GM21717 (cell line): ENCODE data around the gene SYT9.

Experiments used
- ATAC-seq: cut with Tn5 transposase; IDR thresholded peaks from one replicate; pipeline ENCODE4 v1.9.1; 2021; ENCODE audit warnings: mild to moderate bottlenecking, moderate library complexity; ENCODE audit not compliant: unreplicated experiment

Gene SYT9, protein sequence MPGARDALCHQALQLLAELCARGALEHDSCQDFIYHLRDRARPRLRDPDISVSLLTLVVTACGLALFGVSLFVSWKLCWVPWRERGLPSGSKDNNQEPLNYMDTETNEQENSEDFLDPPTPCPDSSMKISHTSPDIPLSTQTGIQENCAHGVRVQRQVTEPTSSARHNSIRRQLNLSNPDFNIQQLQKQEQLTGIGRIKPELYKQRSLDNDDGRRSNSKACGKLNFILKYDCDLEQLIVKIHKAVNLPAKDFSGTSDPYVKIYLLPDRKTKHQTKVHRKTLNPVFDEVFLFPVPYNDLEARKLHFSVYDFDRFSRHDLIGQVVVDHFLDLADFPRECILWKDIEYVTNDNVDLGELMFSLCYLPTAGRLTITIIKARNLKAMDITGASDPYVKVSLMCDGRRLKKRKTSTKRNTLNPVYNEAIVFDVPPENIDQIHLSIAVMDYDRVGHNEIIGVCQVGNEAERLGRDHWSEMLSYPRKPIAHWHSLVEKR

DNA sequence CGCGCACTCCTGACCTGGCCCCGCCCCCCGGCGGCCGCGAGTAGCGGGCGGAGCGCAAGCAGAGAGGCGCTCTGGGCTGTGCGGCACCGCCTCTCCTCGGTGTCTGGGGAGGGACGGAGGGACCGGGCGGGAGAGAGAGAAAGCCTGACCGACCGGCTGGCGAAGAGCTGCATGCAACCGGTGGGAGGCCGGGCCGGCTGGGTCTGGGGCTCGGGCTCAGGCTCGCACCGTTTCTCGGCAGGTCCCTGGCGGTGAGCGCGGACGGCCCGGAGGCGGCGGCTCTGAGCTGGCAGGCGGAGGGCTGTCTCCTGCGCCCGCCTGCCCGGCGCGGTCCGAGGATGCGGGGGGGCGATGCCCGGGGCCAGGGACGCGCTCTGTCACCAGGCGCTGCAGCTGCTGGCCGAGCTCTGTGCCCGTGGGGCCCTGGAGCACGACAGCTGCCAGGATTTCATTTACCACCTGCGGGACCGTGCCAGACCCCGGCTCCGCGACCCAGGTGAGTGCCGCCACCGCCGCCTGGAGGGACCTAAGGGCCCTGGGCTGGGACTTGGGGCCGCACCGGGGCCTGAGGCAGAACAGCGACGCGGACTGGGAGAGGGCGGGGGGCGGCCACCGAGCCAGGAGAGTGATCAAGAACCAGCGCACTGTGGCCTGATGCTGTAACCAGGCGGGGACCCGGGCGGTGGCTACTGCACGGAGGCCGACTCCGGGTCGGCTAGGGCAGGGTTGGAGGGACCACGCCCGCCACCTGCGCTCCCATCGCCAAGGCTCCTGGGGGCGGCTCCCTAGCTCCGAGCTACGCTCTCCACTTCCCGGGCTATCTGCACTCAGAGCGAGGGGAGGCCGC lies at the start of gene SYT9:
Gene SYT9, plus strand, starts transcription at position 69 of the 847 bp plus-strand sequence. Its CDS starts 283 bp downstream, at position 352.
- ATAC-seq: no peak

DNA sequence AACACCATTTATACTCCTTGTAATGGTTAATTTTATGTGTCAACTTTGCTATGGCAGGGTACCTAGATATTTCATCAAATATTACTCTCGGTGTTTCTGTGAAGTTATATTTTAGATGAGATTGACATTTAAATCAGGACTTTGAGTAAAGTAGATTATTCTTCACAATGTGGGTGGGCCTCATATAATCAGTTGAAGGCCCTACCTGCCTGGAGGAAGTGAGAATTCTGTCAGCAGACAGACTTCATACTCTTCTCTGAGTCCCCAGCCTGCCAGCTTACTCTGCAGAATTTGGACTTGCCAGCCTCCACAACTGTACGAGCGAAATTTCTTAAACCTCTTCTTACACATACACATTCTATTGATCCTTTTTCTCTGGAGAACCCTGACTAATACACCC lies 49.3 kb upstream of the SYT9 start:
- no peak for ATAC-seq

DNA sequence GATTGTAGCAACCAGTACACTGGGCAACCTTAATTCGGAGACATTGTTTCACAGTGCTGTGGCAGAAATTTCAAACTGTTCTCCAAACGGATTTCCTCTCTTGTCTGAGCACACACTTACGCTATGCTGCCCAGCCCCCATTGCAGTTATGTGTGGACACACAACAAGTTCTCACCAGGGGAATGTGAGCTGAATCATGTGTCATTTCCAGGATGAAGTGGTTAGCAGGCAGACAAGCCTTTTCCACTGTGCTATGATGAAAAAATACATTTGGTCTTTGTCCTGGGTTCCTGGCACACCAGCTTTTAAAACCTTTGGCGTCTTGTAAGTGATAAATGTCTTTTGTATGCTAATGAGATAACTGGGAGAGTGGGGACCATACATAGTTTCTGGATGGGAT lies 46.9 kb upstream of the SYT9 start:
- no peak for ATAC-seq

DNA sequence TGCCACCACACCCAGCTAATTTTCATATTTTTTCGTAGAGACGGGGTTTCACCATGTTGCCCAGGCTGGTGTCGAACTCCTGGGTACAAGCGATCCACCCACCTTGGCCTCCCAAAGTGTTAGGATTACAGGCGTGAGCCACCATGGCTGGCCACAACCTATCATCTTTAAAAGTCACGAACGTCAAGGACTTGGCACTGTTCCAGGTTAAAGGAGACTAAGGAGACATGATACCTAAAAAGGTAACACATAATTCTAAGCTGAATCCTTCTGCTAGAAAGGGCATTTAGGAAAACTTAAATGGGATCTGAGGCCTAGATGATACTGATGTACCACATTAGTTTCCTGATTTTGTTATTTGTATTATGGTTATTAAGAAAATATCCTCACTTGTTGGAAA lies 43.3 kb upstream of the SYT9 start:
- ATAC-seq: no peak

DNA sequence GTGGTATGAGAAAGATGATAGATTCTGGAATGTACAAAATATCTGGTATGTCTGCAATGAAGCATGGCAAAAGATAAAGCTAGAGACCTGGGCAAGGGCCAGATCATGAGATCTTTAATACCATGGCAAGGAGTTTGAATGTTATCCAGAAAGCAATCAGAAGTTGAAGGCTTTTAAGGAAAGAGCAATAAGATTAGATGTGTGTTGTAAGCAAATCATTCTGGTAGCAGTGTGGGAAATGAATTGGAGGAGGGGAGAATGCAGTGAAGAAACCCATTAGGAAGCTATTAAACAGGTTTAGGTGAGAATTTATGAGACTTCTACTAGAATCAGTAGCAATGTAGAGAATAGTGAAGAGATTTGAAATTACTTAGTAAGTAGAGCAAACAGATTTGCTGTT lies 32.2 kb upstream of the SYT9 start:
- no peak for ATAC-seq

DNA sequence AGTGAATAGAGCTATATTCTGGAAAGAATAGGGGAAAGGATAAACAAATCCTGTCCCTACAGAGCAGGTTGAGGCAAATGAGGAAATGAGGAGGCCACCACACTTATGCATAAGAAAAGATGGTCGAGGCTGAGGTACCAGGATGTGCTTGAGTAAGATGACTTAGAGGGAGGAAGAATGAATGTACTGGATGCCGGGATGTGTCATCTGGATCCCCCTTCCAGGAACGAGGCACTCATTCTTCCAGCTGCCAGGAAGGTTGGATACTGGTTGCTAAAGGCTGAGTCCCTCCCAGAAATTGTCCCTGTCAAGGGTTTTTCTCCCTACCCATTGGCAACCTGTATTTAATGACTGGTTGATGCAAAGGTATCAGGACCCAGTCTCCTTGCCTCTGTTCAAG lies 31.1 kb upstream of the SYT9 start:
- no peak for ATAC-seq

DNA sequence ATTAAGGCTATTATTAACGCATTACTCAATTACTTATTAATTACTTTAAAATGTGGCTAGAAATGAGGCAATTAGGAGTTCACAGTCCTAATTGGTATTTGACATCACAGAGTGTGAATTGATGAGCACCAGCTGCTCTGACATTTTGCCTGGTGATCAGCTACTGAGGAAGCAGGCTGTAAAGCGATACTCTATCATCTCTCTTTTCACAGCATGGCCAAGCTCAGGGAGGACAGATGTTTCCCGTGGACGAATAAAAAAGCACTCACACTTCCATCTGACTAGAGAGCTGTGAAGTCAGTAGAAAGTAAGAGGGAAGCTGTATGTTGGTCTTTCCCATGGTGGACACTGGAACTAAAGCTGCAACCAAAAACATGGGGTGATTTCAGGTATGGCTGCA lies 29.1 kb upstream of the SYT9 start:
- ATAC-seq: no peak

DNA sequence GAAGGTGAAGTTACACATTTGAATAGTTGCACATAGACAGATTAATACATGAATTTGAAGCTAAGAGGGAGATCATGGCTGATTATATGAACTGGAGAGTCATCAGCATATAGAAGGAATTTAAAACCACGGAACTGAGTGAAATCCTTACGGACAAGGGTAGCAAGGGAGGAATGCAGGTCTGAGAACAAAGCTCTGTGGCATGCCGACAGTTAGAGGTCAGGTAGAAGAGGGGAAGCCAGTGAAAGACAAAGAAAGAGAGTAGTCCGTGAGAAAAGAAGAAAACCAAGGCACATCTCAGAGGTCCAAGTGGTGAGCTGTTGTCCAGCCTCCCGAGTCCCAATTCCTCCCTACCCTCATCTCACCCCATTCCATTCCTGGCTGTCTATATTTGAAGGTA lies 11.8 kb upstream of the SYT9 start:
- no peak for ATAC-seq

DNA sequence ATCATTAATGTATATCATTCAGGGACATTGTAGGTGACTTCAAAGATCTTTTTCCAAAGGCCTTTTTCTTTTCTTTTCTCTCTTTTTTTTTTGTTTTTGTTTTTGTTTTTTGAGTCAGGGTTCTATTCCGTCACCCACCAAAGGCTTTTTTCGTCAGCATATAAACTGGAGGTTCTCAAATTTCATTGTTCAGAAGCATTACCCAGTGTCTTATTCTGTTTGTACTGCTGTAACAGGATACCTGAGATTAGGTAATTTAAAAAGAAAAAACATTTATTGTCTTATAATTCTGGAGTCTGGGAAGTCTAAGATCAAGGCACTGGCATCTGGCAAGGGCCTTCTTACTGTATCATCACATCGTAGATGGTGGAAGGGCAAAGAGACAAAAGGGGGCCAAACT lies 6.4 kb upstream of the SYT9 start:
- ATAC-seq: no peak

DNA sequence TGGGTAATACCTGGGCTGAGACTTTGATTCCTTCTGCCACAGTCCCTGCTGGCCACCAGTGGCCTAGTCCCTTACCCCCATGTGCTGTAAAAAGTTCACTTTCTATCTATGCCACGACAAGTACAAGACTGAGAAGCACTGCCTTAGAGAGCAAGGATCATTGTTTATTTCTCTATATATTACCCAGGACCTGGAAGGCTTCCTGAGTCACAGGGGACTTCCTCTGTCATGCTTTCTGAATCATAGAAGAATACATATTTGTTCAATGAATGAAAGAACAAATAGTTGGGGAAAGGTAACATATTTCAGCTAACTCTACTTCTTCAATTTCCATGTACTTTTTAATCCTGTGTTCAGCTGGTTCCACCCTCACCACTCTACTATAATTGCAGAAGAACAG lies 5.5 kb upstream of the SYT9 start:
- ATAC-seq: no peak

DNA sequence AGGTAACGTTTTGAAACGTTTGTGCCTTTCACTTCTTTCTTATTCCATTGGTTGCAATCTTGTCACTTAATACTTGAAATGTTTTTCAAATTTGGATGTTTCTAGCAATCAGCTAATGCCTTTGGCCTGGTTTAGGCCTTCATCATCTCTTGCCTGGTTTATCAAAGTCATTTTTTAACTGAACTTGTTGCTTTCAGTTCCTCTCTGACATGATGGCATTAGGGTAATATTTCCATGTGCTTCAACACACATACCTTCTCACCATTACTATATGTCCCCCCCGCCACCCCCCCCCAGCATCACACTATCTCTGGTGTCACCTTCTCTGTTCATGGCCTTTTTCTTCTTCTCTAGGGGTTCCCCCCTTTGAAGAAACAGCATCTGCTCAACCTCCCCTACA lies 1.5 kb upstream of the SYT9 start:
- no peak for ATAC-seq

DNA sequence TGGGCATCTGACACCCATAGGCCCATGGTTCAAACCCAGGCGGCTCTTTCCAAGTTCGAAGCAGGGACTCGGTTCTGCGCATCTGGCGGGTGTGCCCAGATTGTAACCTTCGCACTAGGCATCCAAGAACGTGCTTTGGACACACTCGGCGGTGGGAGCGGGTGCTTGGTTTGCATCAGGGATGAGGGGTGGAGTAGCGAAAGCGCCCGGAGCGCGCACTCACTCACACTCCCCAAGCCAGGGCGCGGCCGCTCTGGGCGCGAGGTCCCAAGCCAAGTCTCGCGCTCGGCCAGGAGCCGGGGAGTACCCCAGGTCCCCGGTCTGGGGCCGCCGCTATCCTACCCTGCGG lies 243 bp upstream of the SYT9 start:
- no peak for ATAC-seq

DNA sequence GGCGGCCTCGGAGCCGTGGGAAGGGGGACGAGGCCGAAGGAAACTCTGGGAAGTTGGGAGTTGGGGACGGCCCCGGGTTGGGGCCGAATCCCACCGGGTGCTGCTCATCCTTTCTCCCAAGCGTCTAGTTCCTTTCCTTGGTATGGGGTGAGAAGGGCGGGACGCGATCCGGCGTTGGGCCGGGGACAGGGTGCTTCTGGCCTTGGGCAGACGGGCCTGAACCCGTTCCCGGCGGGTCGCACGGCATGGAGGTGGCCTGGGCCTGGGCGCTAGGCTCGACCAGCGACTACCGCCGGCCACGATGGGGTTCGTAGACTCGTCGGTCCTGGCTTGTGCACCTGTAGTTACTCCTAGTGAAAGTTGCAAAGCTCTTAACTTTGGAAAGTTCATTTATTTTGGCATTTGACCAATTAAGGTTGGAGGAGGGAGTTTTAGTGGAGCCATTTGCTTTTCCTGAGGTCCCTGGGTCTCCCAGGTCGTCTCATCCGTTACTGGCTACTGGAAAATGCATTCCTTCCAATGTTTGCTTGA lies 1.0 kb downstream of the SYT9 start:
- ATAC-seq: no peak

DNA sequence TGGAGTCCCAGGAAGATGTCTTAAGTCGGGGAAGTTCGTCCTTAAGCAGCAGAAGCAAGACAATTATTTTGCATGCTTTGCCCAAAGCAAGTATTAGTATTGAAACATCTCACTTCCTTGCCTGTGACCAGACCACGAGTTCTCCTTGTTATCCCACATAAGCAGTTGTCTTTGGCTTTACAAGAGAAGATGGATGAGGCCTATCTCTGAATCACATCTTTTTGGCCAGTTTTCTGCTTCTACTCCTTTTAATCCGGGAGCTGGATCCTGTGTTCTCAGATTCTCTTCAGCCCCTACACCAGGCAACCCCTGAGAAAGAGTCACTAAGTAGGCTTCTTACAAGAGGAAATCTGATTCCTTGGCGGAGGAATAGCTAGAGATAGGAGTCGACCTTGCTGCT lies 2.1 kb downstream of the SYT9 start:
- ATAC-seq: no peak

DNA sequence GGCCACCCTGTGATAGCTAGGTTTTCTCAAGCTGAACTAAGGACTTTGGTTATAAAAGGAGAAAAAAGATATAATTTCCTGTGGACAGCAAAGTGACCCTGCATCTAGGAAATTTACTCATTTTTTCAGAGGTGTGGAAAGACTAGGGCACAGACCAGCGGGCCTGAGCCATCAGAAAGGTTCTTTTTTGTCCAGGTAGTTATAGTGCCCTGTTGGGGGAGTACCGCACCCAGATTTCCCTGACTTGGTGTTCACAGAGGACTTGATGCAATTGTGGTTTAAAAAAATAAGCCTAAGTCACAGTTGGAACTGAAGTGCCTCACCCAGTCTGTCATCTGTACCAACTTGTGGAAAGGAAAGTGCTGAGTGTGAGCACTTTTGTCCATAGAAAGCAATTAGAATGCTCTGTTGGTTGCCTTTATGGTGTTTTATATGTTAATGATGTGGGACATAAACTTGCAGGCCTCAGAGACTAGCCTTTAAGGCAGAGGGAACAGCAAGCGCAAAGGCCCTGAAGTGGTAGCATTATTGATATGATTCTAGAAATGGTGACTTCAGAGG lies 3.1 kb downstream of the SYT9 start:
- ATAC-seq: no peak

DNA sequence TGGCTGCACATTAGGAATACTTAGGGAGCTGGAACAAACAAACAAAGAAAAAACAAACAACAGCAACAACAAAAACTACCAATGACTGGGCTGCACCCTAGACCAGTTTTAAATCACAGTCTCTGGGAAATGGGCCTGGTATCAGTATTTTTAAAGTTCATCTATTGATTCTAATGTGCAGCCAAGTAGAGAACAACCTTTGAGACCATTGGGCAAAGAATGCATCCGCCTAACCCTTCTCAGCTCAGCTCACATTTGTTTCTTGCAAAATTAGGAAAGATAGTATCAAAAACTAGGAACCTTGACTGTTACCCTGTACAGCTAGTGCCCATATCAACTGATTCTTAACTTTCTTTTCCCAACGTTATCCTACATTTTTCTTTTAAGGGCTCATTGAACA lies 5.2 kb downstream of the SYT9 start:
- no peak for ATAC-seq

DNA sequence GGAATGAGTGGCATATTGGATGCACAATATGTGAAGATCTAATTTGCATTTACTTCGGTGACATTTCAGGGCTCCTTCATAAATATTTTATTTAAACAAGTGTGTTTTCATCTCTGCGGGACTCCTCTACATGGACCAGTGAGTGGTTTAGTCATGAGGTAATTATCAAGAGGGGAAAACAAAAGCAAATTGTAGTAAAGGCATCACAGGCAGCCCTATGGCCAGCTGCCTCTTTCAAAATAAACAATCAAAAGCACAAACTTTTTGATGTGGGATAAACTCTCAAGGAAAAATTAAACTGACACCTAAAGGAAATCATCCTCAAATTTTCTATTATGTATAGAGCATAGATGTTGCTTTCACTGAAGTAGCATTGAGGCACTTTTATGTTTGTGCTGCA lies 6.0 kb downstream of the SYT9 start:
- no peak for ATAC-seq

DNA sequence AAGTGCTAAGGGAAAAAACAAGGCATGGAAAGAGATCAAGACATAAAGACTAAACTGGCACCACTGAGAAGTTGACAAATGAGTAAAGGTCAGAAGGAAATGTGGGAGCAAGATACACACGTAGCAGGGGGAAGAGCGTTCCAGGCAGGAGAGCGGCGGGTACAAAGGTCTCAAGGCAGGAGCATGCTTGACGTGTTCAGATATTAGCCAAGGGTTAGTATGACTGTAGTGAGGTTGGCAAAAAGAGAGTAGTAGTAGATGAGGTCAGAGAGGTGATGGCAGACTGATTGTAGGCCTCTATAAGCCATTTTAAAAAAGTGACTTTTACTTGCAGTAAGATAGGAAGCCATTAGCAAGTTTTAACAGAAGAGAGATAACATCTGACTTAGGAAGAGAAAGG lies 9.9 kb downstream of the SYT9 start:
- ATAC-seq: no peak

DNA sequence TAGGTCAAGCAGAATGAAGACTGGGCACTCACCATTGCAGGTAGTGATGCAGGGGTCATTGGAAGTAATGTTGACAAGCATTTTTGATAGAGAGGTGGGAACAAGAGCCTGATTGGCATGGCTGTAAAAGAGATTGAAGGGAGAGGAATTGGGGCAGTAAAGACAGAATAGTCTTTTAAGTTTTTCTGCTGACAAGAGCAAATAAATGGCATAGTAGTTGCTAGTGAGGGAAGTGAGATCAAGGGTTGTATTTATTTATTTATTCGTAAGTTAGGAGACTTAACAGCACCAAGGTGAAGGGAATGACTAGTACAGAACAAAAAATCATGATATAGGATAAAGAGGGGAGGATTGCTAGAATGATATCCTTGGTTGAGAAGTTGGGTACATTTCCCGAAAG lies 11.0 kb downstream of the SYT9 start:
- ATAC-seq: no peak

DNA sequence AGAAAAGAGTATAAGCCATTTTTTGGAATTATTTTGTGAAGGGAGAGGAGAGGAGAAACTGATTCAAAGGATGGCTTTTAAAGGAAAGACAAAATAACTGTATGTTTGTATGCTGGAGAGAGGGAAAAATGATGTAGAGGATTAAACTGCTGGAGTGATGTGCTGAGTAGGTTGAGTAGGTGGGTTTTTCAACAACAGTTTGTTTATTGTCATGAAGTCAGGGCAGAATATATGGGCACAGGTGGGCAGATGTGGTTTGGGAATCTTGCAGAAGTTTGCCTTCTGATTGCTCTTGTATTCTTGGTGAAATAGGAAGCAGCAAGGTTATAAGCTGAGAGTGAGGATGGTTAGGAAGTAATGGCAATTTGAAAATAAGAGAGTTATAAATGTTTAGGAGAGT lies 12.1 kb downstream of the SYT9 start:
- no peak for ATAC-seq

DNA sequence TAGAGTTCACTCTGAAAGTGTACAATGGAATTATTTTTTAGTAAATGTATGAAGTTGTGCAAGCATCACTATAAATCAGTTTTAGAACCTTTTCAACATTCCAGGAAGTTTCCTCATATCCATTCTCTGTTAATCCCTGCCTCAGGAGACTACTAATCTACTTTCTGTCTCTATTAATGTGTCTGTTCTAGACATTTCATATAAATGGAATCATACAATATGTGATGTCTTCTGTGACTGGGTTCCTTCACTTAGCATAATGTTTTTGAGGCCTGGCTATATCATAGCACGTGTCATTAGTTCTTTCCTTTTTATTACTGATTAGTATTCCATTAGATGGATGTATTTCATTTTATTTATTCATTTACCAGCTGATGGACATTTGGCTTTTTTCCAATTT lies 17.1 kb downstream of the SYT9 start:
- no peak for ATAC-seq
